Vagina (tissue), 2 donors: Measurements from ENCODE around the gene PDE4DIP.
"Not testable (repeated sequence)": the region's sequence is repeated elsewhere in the genome, so short reads cannot be mapped to it uniquely, and the experiment has no call there.

Source experiments
- POLR2A ChIP-seq, 2 donors: fragments of 450-650 bp; IDR thresholded peaks; one replicate each; pipeline ENCODE4 v1.6.1; 2017; ENCODE audit warnings: antibody characterized with exemption in 2 of 2, mild to moderate bottlenecking in 2 of 2, moderate library complexity in 2 of 2
- POLR2AphosphoS5 ChIP-seq, 2 donors: sonication (generic); formaldehyde crosslinking; IDR thresholded peaks; one replicate each; pipeline ENCODE4 v1.9.0; 2017; ENCODE audit warnings: antibody characterized with exemption in 2 of 2, mild to moderate bottlenecking in 2 of 2, low read depth in 1 of 2; ENCODE audit not compliant: insufficient read depth in 1 of 2
- TF ChIP-seq, protein P1 (sequence below), 3 experiments: fragments of 450-650 bp in 2 of 3; fragments of 200-600 bp in 1 of 3; sonication (generic) in 1 of 3; IDR thresholded peaks; one replicate each; pipeline ENCODE4 v1.5.1; 2017 to 2019; ENCODE audit warnings: antibody characterized with exemption in 3 of 3, mild to moderate bottlenecking in 2 of 3, moderate library complexity in 2 of 3

- TF ChIP-seq POLR2A (IDR thresholded peaks at IDR 0.05); POLR2AphosphoS5 (IDR thresholded peaks at IDR 0.05; ENCODE audit: insufficient read depth in 1 of 2, low read depth in 1 of 2): not testable (repeated sequence)
- TF ChIP-seq, protein P1, sequence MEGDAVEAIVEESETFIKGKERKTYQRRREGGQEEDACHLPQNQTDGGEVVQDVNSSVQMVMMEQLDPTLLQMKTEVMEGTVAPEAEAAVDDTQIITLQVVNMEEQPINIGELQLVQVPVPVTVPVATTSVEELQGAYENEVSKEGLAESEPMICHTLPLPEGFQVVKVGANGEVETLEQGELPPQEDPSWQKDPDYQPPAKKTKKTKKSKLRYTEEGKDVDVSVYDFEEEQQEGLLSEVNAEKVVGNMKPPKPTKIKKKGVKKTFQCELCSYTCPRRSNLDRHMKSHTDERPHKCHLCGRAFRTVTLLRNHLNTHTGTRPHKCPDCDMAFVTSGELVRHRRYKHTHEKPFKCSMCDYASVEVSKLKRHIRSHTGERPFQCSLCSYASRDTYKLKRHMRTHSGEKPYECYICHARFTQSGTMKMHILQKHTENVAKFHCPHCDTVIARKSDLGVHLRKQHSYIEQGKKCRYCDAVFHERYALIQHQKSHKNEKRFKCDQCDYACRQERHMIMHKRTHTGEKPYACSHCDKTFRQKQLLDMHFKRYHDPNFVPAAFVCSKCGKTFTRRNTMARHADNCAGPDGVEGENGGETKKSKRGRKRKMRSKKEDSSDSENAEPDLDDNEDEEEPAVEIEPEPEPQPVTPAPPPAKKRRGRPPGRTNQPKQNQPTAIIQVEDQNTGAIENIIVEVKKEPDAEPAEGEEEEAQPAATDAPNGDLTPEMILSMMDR (IDR thresholded peaks at IDR 0.05), result not testable (repeated sequence)
These were observed 6.6 kb downstream of the PDE4DIP start for GRCh38 chr1:148850840-148851239.
